Measurements from ENCODE around the gene ARIH2. TPM values are rescaled to one million over a fixed set of nuclear protein-coding genes. Genes with fewer than 3 reads are reported as not detected.

Gene ARIH2
- total and polyA plus RNA-seq, 2 of the 4 experiments (the other 2 are of a cell fraction), result 62.3 to 93.7 TPM

DNA sequence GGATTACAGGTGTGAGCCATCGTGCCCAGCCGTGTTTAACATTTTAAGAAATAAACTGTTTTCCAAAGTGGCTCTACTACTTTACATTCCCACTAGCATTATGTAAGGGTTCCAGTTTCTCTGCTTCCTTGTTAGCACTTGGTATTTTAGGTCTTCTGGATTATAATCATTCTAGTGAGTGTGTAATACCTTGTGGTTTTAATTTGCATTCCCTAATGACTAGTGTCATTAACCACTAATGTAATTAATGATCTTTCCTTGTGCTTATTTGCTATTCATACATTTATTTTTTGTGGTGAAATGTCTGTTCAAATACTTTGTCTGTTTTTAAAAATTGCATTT lies 30.7 kb downstream of the ARIH2 start:
- no peak overlapping the region for H3K4ac ChIP-seq (ENCODE audit: low read depth, low read length)
- dilution Hi-C loops (cut with HindIII; ENCODE audit: low sequenced_read_pairs, unreplicated experiment), result no loop called here
- H3K4me3 ChIP-seq (ENCODE audit: insufficient read depth, low read depth, low read length), result no peak overlapping the region
- H2AK9ac ChIP-seq (replicated peaks; ENCODE audit: low read depth, low read length, poor library complexity), result no peak overlapping the region
- intact Hi-C loops (cut with micrococcal nuclease), result no loop called here
- H4K20me1 ChIP-seq (ENCODE audit: insufficient read depth, low read length), result peaks cover 24% of the 10 kb centered on the region
- no peak overlapping the region for H3K23ac ChIP-seq (ENCODE audit: low read depth, low read length)
- ChIA-PET POLR2A (ENCODE audit: unreplicated experiment) (no interaction called here), CTCF (no interaction called here)
- no peak overlapping the region for H3K18ac ChIP-seq (ENCODE audit: low read depth, low read length)
- TF ChIP-seq BHLHE40 (IDR thresholded peaks at IDR 0.05; ENCODE audit: low read depth, low read length), result no peak
- no peak for TF ChIP-seq RFX5 (IDR thresholded peaks at IDR 0.05; ENCODE audit: low read depth, low read length)
- TF ChIP-seq FOS (IDR thresholded peaks at IDR 0.05; ENCODE audit: low read depth, low read length), result no peak
- TF ChIP-seq POLR2A (IDR thresholded peaks at IDR 0.05; ENCODE audit: low read depth, low read length), result no peak
- no peak for TF ChIP-seq CEBPB (IDR thresholded peaks at IDR 0.05; ENCODE audit: low read depth, low read length)
- no peak for TF ChIP-seq CTCF (conservative IDR thresholded peaks at IDR 0.05; ENCODE audit: low read depth, low read length)
- no peak for TF ChIP-seq NFE2L2 (IDR thresholded peaks at IDR 0.05; ENCODE audit: low read depth, low read length)
- no peak for TF ChIP-seq RAD21 (IDR thresholded peaks at IDR 0.05; ENCODE audit: low read length)
- no peak for TF ChIP-seq MAFK (IDR thresholded peaks at IDR 0.05; ENCODE audit: low read depth, low read length)
- TF ChIP-seq MXI1 (IDR thresholded peaks at IDR 0.05; ENCODE audit: borderline replicate concordance, low read depth, low read length), result no peak
- no peak for TF ChIP-seq SMC3 (IDR thresholded peaks at IDR 0.05; ENCODE audit: low read depth, low read length)
- TF ChIP-seq MAZ (IDR thresholded peaks at IDR 0.05; ENCODE audit: borderline replicate concordance, low read depth, low read length), result no peak
- no peak overlapping the region for H2AK5ac ChIP-seq (ENCODE audit: low read depth, low read length)
- H3K56ac ChIP-seq (ENCODE audit: extremely low read depth, insufficient read depth, low read length), result no peak overlapping the region
- no peak overlapping the region for H4K91ac ChIP-seq (ENCODE audit: insufficient read depth, low read depth, low read length)
- no peak overlapping the region for H2BK20ac ChIP-seq (ENCODE audit: low read depth, low read length)
- DNase-seq (peak; percentile 12), ATAC-seq (ENCODE audit: low read depth) (peak; percentile 56; the same call in 1 of the 2 replicates)
- H3K4me1 ChIP-seq (ENCODE audit: control insufficient read depth, insufficient read depth, low read length), result peaks cover 3% of the 10 kb centered on the region
- peaks cover 7% of the 10 kb centered on the region for H3K36me3 ChIP-seq (ENCODE audit: control insufficient read depth, insufficient read depth, low read length)
- no peak overlapping the region; the same call in 1 of the 2 replicates for H3K9ac ChIP-seq (ENCODE audit: low read depth, low read length)
- no TSS peak for BruUV-seq (replicated peaks)
- H2BK15ac ChIP-seq (ENCODE audit: low read depth, low read length), result no peak overlapping the region
- no peak overlapping the region for H2AFZ ChIP-seq (replicated peaks; ENCODE audit: low read length, poor library complexity)
- no peaks in the 10 kb centered on the region for H3K27me3 ChIP-seq (ENCODE audit: control insufficient read depth, insufficient read depth, low read length)
- peak overlapping the region; percentile 55; the same call in 1 of the 2 replicates for H3K27ac ChIP-seq (ENCODE audit: insufficient read depth, low read length)
- peaks cover 11% of the 10 kb centered on the region; the same call in 1 of the 2 replicates for H3K9me1 ChIP-seq (ENCODE audit: insufficient read depth, low read length)
- no peak overlapping the region for H2BK5ac ChIP-seq (ENCODE audit: low read depth, low read length, poor library complexity, severe bottlenecking)
- no peaks in the 10 kb centered on the region for H3K9me3 ChIP-seq (ENCODE audit: control insufficient read depth, insufficient read depth, low read length)
- H3K14ac ChIP-seq (replicated peaks; ENCODE audit: low read depth, low read length), result no peak overlapping the region
- no peak overlapping the region for H4K5ac ChIP-seq (ENCODE audit: low read depth, low read length)
- in situ Hi-C loops (cut with MboI; ENCODE audit: low sequenced_read_pairs), result no loop called here
- no peak overlapping the region for H2BK120ac ChIP-seq (ENCODE audit: low read depth, low read length)
- no peak overlapping the region for H3K4me2 ChIP-seq (ENCODE audit: low read depth, low read length)
- no CpG with 5 or more reads among the region's 2 CpGs for WGBS, 2 experiments (ENCODE audit: extremely low coverage in 2 of 2, insufficient read length in 1 of 2)
- peaks cover 21 to 63% of the 10 kb centered on the region in 2 experiments for H3K79me1 ChIP-seq (ENCODE audit: low read depth in 1 of 2, low read length in 2 of 2)
- no peak overlapping the region for H4K8ac ChIP-seq (ENCODE audit: low read depth in 2 of 2, low read length in 2 of 2)

Measured in IMR-90 (cell line).